ENCODE results near the gene LETM1. TPM values are rescaled to one million over a fixed set of nuclear protein-coding genes. Genes with fewer than 3 reads are reported as not detected.

Gene LETM1
- total RNA-seq, 1 donor from 2014 or later, result 16.9 TPM

GRCh38 chr4:1896658-1896991, 40.7 kb upstream of the LETM1 start:
- Histone ChIP-seq H3K27ac (no peak overlapping the region), H3K4me2 (no peak overlapping the region), H3K27me3 (no peaks in the 10 kb centered on the region), H3K4me3 (no peak overlapping the region), H2AFZ (replicated peaks) (no peak overlapping the region), H3K9me3 (ENCODE audit: low read depth) (no peaks in the 10 kb centered on the region), H3F3A (ENCODE audit: low read depth) (peaks cover 34% of the 10 kb centered on the region), H3K9ac (no peak overlapping the region), H3K36me3 (no peaks in the 10 kb centered on the region), H3K4me1 (peaks cover 5% of the 10 kb centered on the region), H3K79me2 (ENCODE audit: low read depth) (peaks cover 100% of the 10 kb centered on the region), H4K20me1 (ENCODE audit: low read depth) (peaks cover 100% of the 10 kb centered on the region)
- no peak for TF ChIP-seq EZH2 (IDR thresholded peaks at IDR 0.05)
- no peak for TF ChIP-seq CTCF (IDR thresholded peaks at IDR 0.05)
- TF ChIP-seq EZH2phosphoT487 (IDR thresholded peaks at IDR 0.05), result no peak
- DNase-seq (ENCODE audit: low spot score), result no peak
- Mint-ChIP-seq H3K27me3 (ENCODE audit: insufficient read depth, low read depth) (peaks cover 2% of the 10 kb centered on the region), H3K9me3 (no peaks in the 10 kb centered on the region), H3K4me1 (peaks cover 21% of the 10 kb centered on the region), H3K36me3 (peaks cover 29% of the 10 kb centered on the region), H3K4me3 (no peak overlapping the region), H3K27ac (peak overlapping the region; percentile 79)

GRCh38 chr4:1895971-1896657, 40.2 kb upstream of the LETM1 start:
- H3K27me3 Mint-ChIP-seq (ENCODE audit: insufficient read depth, low read depth), result peaks cover under 1% of the 10 kb centered on the region
- H3K4me2 ChIP-seq, result no peak overlapping the region
- no peak overlapping the region for H2AFZ ChIP-seq (replicated peaks)
- peaks cover 21% of the 10 kb centered on the region for H3K4me1 Mint-ChIP-seq
- DNase-seq (ENCODE audit: low spot score), result no peak
- H3K9me3 Mint-ChIP-seq, result no peaks in the 10 kb centered on the region
- H3K9me3 ChIP-seq (ENCODE audit: low read depth), result no peaks in the 10 kb centered on the region
- H3K4me3 ChIP-seq, result no peak overlapping the region
- H3K27ac ChIP-seq, result no peak overlapping the region
- TF ChIP-seq CTCF (IDR thresholded peaks at IDR 0.05) (no peak), EZH2 (IDR thresholded peaks at IDR 0.05) (no peak), EZH2phosphoT487 (IDR thresholded peaks at IDR 0.05) (no peak)
- no peaks in the 10 kb centered on the region for H3K36me3 ChIP-seq
- no peaks in the 10 kb centered on the region for H3K27me3 ChIP-seq
- peak overlapping the region; percentile 14 for H3K27ac Mint-ChIP-seq
- no peak overlapping the region for H3K9ac ChIP-seq
- H3K79me2 ChIP-seq (ENCODE audit: low read depth), result peaks cover 100% of the 10 kb centered on the region
- peaks cover 5% of the 10 kb centered on the region for H3K4me1 ChIP-seq
- H4K20me1 ChIP-seq (ENCODE audit: low read depth), result peaks cover 100% of the 10 kb centered on the region
- no peak overlapping the region for H3K4me3 Mint-ChIP-seq
- peaks cover 29% of the 10 kb centered on the region for H3K36me3 Mint-ChIP-seq
- peaks cover 34% of the 10 kb centered on the region for H3F3A ChIP-seq (ENCODE audit: low read depth)

GRCh38 chr4:1890979-1891570, 35.1 kb upstream of the LETM1 start:
- H3K9me3 Mint-ChIP-seq, result peaks cover 5% of the 10 kb centered on the region
- no peak overlapping the region for H3K27ac Mint-ChIP-seq

GRCh38 chr4:1887052-1887451, 31.1 kb upstream of the LETM1 start:
- H3F3A ChIP-seq (ENCODE audit: low read depth), result no peaks in the 10 kb centered on the region
- peaks cover 100% of the 10 kb centered on the region for H3K79me2 ChIP-seq (ENCODE audit: low read depth)
- H3K4me1 ChIP-seq, result no peaks in the 10 kb centered on the region
- H3K9me3 ChIP-seq (ENCODE audit: low read depth), result no peaks in the 10 kb centered on the region
- H3K27ac ChIP-seq, result no peak overlapping the region
- Mint-ChIP-seq H3K27ac (no peak overlapping the region), H3K4me1 (peaks cover 7% of the 10 kb centered on the region), H3K9me3 (peaks cover 9% of the 10 kb centered on the region), H3K27me3 (ENCODE audit: insufficient read depth, low read depth) (no peaks in the 10 kb centered on the region), H3K36me3 (peaks cover 38% of the 10 kb centered on the region), H3K4me3 (no peak overlapping the region)
- H3K27me3 ChIP-seq, result no peaks in the 10 kb centered on the region
- no peaks in the 10 kb centered on the region for H3K36me3 ChIP-seq
- no peak for DNase-seq (ENCODE audit: low spot score)
- no peak overlapping the region for H3K4me3 ChIP-seq
- H3K9ac ChIP-seq, result no peak overlapping the region
- TF ChIP-seq EZH2 (IDR thresholded peaks at IDR 0.05) (no peak), CTCF (IDR thresholded peaks at IDR 0.05) (no peak), EZH2phosphoT487 (IDR thresholded peaks at IDR 0.05) (no peak)
- H2AFZ ChIP-seq (replicated peaks), result no peak overlapping the region
- H3K4me2 ChIP-seq, result no peak overlapping the region
- H4K20me1 ChIP-seq (ENCODE audit: low read depth), result peaks cover 93% of the 10 kb centered on the region

More at GRCh38 chr4:1890979-1891570, 35.1 kb upstream of the LETM1 start:
- Histone ChIP-seq H3K9me3 (ENCODE audit: low read depth) (no peaks in the 10 kb centered on the region), H4K20me1 (ENCODE audit: low read depth) (peaks cover 93% of the 10 kb centered on the region), H3K9ac (no peak overlapping the region), H3K36me3 (no peaks in the 10 kb centered on the region), H2AFZ (replicated peaks) (no peak overlapping the region), H3K27ac (no peak overlapping the region), H3K79me2 (ENCODE audit: low read depth) (peaks cover 100% of the 10 kb centered on the region), H3K4me3 (no peak overlapping the region), H3K27me3 (no peaks in the 10 kb centered on the region), H3F3A (ENCODE audit: low read depth) (peaks cover 7% of the 10 kb centered on the region), H3K4me1 (no peaks in the 10 kb centered on the region), H3K4me2 (no peak overlapping the region)
- Mint-ChIP-seq H3K27me3 (ENCODE audit: insufficient read depth, low read depth) (no peaks in the 10 kb centered on the region), H3K4me1 (no peaks in the 10 kb centered on the region), H3K4me3 (no peak overlapping the region), H3K36me3 (peaks cover 42% of the 10 kb centered on the region)
- DNase-seq (ENCODE audit: low spot score), result no peak
- no peak for TF ChIP-seq EZH2 (IDR thresholded peaks at IDR 0.05)

All from neural progenitor cell (in vitro differentiated cells).